Esophagus muscularis mucosa (tissue), 4 donors: ENCODE measurements around the gene ZNF516.

ENCODE experiments used
- EP300 ChIP-seq: sonication (generic); formaldehyde crosslinking; IDR thresholded peaks from one replicate; pipeline ENCODE4 v1.6.1; 2017; ENCODE audit warnings: antibody characterized with exemption
- POLR2A ChIP-seq: fragments of 450-650 bp; IDR thresholded peaks from one replicate; pipeline ENCODE4 v1.6.1; 2017; ENCODE audit warnings: antibody characterized with exemption, moderate library complexity, mild to moderate bottlenecking, low read depth
- POLR2AphosphoS5 ChIP-seq, 2 donors: sonication (generic); formaldehyde crosslinking; IDR thresholded peaks; one replicate each; pipeline ENCODE4 v1.6.1; 2017; ENCODE audit warnings: antibody characterized with exemption in 2 of 2
- TF ChIP-seq, protein P1 (sequence below), 3 experiments: fragments of 200-600 bp in 2 of 3; fragments of 450-650 bp in 1 of 3; sonication (generic) in 2 of 3; IDR thresholded peaks; one replicate each; pipeline ENCODE4 v1.5.1; 2017 to 2019; ENCODE audit warnings: antibody characterized with exemption in 3 of 3, mild to moderate bottlenecking in 2 of 3, moderate library complexity in 1 of 3

DNA sequence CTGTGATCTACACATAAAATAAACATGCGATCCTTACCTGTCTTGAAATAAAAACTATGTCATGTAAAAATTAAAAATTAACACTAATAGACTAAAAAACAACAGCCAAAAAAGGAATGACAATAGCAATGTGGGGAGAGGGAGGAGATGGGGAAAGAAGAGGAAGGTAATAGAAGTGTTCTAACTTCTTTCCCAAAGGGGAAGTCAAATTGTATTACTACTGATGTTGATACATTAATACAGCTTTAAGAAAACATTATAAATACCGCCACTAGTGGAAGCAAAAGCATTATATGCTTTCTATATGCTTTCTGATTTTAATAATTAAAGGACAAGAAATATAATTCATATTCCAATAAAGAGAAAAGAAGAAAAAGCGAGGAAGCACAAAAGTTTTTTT lies 22.2 kb downstream of the ZNF516 start:
- TF ChIP-seq, protein P1, sequence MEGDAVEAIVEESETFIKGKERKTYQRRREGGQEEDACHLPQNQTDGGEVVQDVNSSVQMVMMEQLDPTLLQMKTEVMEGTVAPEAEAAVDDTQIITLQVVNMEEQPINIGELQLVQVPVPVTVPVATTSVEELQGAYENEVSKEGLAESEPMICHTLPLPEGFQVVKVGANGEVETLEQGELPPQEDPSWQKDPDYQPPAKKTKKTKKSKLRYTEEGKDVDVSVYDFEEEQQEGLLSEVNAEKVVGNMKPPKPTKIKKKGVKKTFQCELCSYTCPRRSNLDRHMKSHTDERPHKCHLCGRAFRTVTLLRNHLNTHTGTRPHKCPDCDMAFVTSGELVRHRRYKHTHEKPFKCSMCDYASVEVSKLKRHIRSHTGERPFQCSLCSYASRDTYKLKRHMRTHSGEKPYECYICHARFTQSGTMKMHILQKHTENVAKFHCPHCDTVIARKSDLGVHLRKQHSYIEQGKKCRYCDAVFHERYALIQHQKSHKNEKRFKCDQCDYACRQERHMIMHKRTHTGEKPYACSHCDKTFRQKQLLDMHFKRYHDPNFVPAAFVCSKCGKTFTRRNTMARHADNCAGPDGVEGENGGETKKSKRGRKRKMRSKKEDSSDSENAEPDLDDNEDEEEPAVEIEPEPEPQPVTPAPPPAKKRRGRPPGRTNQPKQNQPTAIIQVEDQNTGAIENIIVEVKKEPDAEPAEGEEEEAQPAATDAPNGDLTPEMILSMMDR (IDR thresholded peaks at IDR 0.05) = no peak
- no peak for TF ChIP-seq POLR2AphosphoS5 (IDR thresholded peaks at IDR 0.05)
- no peak for TF ChIP-seq POLR2A
- TF ChIP-seq EP300 = no peak
